ENCODE measurements around the gene HEPACAM.

HEPACAM gene

DNA sequence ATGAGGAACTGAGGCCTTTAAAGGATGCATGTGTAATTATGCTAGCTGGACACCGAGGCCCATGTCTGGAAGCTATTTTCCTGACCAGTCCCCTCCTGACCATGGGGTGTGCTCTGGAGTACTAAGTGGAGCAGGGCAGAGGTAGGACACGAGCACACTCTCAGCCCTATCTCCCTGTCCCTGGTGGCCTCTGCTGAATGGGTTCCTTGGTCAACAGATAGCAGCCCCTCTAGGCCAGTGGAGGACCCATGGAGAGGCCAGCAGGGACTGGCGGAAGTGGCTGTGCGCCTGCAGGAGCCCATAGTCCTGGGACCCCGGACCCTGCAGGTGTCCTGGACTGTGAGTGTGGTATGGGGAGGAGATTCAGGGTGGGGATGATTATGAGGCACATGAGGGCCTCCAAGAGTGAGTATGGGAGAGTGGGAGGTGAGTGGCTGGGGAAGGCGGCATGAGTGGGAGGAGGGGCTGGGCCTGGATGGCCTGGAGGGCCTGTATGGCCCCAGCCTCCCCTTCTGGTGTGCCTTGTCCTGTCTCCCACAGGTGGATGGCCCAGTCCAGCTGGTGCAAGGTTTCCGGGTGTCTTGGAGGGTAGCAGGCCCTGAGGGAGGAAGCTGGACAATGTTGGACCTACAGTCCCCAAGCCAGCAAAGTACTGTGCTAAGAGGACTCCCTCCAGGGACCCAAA is 61.1 kb downstream of the HEPACAM start:
- intact Hi-C loops (cut with DNase I), result loop anchor here (5.0 kb wide), 2 partner anchors 58 to 78 kb away; partner anchors contain the start of gene CCDC15
- DNase-seq, result peak in 1 of 10 donors; percentile 73

GRCh38 chr11:124873951-124874350 is 61.9 kb downstream of the HEPACAM start:
- DNase-seq, result peak in 1 of 10 donors; percentile 32
- intact Hi-C loops (cut with DNase I), result no loop called here

DNA sequence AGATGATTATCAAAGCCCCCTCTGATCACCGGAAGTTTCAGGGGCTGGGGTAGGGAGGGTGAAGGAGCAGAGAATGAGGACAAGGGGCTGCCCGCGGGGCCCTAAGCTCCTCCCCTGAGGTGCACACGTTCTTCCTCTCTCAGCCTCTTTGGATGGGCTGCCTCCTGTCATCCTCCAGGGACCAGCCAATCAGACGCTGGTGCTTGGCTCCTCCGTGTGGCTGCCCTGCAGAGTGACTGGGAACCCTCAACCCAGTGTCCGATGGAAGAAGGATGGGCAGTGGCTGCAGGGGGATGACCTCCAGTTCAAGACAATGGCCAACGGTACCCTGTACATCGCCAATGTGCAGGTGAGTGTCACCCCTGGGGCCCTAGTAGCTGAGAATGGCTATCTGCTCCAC is 63.1 kb downstream of the HEPACAM start:
- DNase-seq, result peak in 1 of 10 donors; percentile 70
- intact Hi-C loops (cut with DNase I), result no loop called here

DNA sequence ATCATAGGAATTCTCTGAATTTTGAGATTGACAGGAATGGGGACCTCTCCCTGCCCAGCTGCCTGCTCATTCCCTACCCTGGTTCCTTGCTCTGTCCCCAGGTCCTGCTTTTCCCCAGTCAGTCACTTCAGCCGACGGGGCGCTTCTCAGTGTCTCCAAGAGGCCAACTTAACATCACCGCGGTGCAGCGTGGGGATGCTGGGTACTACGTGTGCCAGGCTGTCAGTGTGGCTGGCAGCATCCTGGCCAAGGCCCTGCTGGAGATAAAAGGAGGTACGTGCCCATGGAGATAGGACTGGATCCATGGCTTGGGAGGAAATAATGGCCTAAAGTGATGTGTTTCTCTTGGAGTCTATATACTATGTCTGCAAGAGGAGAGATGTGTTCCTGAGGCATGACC is 63.6 kb downstream of the HEPACAM start:
- DNase-seq, result peak in 1 of 10 donors; percentile 40
- intact Hi-C loops (cut with DNase I), result no loop called here

DNA sequence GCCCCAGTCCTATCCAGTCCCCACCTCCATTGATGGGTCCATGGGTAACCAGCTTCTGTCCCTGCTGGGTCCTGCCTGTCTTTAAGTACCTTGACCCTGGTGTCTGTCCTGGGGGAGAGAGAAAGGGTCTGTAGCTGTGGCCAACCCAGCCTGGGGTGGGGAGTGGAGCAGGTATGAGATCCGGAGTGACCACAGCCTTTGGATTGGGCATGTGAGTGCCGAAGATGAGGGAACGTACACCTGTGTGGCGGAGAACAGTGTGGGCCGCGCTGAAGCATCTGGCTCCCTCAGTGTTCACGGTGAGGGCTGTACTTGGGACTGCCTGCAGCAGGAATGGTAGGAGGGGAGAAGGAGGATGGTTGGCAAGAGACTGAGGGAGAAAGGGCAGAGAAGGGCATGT is 65.4 kb downstream of the HEPACAM start:
- intact Hi-C loops (cut with DNase I), result no loop called here
- DNase-seq, result no peak

DNA sequence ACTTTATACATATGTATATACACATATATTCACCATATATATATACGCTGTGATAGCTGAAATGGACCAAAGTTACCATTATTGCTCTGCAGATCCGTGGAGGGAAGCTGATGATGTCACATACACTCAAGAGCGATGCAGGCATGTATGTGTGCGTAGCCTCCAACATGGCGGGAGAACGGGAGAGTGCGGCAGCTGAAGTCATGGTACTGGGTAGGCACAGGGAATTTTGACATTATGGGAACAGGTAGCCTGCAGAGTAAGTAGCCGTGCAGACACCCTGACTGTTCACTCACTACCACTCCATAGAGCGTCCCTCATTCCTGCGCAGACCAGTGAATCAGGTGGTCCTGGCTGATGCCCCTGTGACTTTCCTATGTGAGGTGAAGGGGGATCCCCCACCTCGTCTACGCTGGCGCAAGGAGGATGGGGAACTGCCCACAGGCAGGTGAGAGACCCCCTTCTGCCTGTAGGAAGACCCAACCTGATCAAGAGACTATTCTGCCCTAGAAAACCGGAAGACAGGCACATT is 65.9 kb downstream of the HEPACAM start:
- intact Hi-C loops (cut with DNase I), result no loop called here

GRCh38 chr11:124869331-124869730 is 66.5 kb downstream of the HEPACAM start:
- peak in 1 of 10 donors; percentile 75 for DNase-seq
- intact Hi-C loops (cut with DNase I), result no loop called here

More for the DNA sequence above, 65.9 kb downstream of the HEPACAM start:
- DNase-seq, result peak in 1 of 10 donors; percentile 56
